Retinal pigment epithelial cell (primary cell): ENCODE measurements around the gene EQTN.

ENCODE experiments used
- DNase-seq: peaks from one replicate; pipeline ENCODE4 v3.0.0-alpha.2; 2010; ENCODE audit warnings: low read depth
- H3K4me3 ChIP-seq: 2 replicates; pipeline ENCODE4 v1.5.1; 2011; ENCODE audit warnings: mild to moderate bottlenecking, low read length, control low read depth, moderate library complexity
- TF ChIP-seq, protein P1 (sequence below): conservative IDR thresholded peaks from 2 replicates; pipeline ENCODE4 v1.5.1; 2011; ENCODE audit warnings: low read depth, low read length, control low read depth, inconsistent platforms

Gene EQTN

DNA sequence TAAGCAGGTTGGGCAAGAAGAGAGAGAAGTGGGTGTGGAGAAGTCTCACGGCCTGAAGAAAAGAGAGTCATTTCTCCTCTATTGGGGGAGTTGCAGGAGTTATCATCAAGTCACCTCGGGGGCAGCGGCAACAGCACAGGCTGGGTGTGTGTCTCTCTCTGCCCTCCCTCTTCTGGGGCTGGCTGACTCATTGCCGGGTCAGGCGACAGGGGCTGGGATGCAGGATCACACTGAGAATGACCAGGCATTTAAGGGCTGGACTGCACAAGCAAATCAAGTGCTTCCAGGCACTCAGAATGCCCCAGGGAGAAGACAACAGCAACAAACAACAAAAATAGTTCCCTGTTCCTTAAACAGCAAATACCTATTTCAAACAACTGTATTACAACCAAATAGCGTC, 6.3 kb upstream of the EQTN start:
- TF ChIP-seq, protein P1, sequence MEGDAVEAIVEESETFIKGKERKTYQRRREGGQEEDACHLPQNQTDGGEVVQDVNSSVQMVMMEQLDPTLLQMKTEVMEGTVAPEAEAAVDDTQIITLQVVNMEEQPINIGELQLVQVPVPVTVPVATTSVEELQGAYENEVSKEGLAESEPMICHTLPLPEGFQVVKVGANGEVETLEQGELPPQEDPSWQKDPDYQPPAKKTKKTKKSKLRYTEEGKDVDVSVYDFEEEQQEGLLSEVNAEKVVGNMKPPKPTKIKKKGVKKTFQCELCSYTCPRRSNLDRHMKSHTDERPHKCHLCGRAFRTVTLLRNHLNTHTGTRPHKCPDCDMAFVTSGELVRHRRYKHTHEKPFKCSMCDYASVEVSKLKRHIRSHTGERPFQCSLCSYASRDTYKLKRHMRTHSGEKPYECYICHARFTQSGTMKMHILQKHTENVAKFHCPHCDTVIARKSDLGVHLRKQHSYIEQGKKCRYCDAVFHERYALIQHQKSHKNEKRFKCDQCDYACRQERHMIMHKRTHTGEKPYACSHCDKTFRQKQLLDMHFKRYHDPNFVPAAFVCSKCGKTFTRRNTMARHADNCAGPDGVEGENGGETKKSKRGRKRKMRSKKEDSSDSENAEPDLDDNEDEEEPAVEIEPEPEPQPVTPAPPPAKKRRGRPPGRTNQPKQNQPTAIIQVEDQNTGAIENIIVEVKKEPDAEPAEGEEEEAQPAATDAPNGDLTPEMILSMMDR = no peak
- DNase-seq = peak; percentile 5
- H3K4me3 ChIP-seq = no peak overlapping the region

DNA sequence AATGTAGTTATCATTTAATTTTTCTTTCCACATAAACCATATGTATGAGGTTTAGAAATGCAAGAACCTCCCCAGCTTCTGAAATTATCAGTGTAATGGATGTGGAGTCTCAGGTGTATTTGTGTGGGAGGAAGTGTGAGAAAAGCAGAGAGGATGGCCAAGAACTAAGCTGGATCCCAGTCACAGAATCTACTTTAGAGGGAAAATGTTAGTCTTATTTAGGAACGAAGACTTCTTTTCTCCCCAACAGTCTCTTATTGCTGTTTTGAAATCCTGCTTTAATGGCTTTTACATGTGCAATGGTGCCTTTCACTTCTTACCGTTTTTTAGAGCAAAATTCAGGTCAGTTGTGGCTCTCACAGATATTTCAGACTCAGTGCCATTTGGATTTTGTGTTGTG, 3.0 kb downstream of the EQTN start:
- TF ChIP-seq, protein P1 = no peak
- no peak overlapping the region for H3K4me3 ChIP-seq
- DNase-seq = no peak

DNA sequence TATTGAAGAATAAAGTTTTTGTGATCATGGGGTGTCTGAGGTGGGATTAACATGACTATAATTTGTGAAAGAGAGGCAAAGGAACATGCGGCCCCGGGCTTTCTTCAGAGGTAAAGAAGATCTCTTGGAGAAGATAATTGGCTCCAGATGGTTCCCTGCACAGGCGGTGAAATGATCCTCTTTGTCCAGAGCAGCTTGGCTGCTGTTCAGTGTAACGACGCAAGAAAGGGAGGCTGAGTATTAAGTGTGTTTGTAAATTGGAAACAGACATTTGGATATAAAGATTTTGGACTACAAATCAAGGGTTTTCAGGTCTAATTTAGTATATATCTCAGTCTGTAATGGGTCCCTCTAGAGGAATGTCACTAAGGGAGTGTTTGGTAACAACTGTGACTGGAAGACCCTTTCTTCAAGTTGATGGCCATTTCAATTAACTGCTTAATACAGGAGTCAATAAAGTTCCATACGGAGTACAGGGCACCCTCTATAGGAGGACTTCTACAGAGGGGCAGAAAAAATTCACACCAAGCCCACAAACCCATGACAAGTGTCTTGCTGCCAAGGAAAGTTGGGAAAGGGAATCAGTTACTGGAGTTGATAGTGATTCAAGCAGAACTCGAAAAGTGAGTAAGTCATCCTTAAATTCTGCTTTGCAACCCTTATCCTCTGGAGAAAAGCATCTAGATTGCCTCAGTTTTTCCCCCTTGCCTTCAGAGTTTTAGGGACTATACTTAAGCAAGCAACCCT, 4.1 kb downstream of the EQTN start:
- TF ChIP-seq, protein P1 = no peak
- H3K4me3 ChIP-seq = no peak overlapping the region
- no peak for DNase-seq

DNA sequence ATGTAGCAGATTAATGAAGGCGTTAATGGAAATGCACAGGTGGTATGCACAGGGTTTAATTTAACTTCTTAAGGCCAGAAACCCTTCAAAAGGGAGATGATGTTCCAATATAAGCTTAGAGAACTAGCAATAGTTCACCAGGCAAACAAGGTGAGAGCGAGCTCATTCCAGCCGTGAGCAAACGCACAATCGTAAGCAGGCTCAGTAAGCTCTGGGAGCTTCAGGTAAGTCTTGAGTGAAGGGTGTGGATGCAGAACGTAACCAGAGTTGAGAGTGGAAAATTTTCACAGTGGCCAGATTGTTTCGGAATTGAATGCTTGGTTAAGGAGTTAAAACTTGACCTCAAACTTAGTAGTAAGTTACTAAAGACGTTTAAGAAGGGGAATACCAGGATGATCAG, 5.7 kb downstream of the EQTN start:
- no peak for DNase-seq
- H3K4me3 ChIP-seq = no peak overlapping the region
- TF ChIP-seq, protein P1 = no peak

DNA sequence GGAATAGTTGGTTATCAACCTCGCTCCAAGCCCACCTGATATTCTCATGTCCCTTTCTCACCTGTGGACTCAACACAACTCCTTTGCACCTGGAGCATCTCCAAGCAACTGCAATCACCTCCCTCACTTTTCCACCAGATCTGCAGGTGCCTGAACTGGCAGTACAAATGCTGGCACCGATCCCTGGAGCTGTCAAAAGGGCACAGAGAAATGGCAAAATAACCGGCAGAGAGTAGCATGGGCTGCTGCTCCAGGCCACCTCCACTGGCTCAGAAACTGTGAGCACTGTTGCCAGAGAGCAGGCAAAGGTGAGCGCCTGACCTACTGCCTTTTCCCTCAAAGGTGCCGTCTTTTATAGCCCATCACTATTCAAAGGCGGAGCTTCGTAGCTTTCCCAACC, 14.7 kb downstream of the EQTN start:
- no peak for DNase-seq
- TF ChIP-seq, protein P1 = no peak
- H3K4me3 ChIP-seq = no peak overlapping the region

DNA sequence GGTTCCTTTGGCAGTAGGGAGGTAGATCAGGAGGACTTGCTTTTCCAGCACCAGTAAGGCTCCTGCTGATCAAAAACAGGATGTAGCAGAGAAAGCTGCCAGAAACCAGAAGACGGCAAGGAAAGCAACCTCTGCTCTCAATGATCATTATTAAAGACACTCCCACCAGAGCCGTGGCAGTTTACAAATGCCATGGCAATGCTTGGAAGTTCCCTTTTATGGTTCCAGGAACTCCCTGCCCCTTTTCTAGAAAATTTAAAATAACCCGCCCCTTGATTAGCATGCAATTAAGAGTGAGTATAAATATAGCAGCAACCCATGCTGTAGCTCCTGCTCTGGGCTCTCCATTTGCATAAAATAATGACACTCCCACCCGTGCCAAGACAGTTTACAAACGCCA, 16.1 kb downstream of the EQTN start:
- DNase-seq = no peak
- TF ChIP-seq, protein P1 = no peak
- H3K4me3 ChIP-seq = no peak overlapping the region

DNA sequence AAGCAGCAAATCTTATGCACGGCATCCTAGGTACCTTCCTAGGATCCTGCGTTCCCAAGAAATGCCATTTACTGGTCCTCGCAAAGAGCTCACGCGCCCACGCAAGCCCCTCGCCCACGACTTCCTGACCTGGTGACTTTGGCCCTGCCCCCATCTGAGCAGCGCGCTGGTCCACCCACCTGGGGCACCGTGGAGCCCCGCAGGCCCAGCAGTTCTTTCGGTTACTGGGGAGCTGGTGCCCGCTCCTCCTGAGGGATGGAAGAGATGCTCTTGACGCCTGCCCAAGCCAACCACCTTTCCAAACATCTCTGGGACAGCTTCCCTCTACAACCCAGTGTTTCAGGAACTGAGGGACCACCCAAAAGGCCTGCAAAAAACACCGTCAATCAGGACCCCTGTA, 16.7 kb downstream of the EQTN start:
- TF ChIP-seq, protein P1 = no peak
- no peak overlapping the region for H3K4me3 ChIP-seq
- no peak for DNase-seq
